ENCODE data around the gene MEF2A.

Gene MEF2A

DNA sequence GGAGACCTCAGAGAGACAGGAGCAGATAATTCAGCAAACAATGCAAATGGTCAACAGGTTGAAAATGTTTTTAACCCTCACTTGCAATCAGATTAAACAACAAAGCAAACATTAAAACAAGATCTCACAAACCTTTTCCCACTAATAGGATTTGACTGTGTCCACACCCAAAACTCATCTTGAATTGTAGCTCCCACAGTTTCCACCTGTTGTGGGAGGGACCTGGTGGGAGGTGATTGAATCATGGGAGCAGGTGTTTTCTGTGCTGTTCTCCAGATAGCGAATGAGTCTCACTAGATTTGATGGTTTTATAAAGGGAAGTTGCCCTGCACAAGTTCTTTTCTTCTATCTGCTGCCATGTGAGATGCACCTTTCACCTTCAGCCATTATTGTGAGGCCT is 168.8 kb downstream of the MEF2A start:
- H3K36me3 ChIP-seq (ENCODE audit: insufficient read depth, insufficient read length, low read length), result peaks cover 6% of the 10 kb centered on the region
- no peak overlapping the region for H3K9ac ChIP-seq (ENCODE audit: insufficient read length, low read depth)
- H3K27me3 ChIP-seq (ENCODE audit: insufficient read depth, insufficient read length), result peaks cover 11% of the 10 kb centered on the region
- TF ChIP-seq YY1 (IDR thresholded peaks at IDR 0.05; ENCODE audit: insufficient read depth, insufficient read length) (no peak), SUZ12 (IDR thresholded peaks at IDR 0.05; ENCODE audit: extremely low read depth, insufficient read depth, insufficient read length) (no peak), ZNF274 (IDR thresholded peaks at IDR 0.05; ENCODE audit: low read depth, low read length) (no peak)
- DNase-seq (ENCODE audit: low read depth, low spot score), result no peak
- no peaks in the 10 kb centered on the region for H3K9me3 ChIP-seq (ENCODE audit: insufficient read depth, low read length)
- no peaks in the 10 kb centered on the region for H3K4me1 ChIP-seq (ENCODE audit: insufficient read depth, insufficient read length)
- H3K4me3 ChIP-seq (ENCODE audit: insufficient read length, low read depth), result no peak overlapping the region

DNA sequence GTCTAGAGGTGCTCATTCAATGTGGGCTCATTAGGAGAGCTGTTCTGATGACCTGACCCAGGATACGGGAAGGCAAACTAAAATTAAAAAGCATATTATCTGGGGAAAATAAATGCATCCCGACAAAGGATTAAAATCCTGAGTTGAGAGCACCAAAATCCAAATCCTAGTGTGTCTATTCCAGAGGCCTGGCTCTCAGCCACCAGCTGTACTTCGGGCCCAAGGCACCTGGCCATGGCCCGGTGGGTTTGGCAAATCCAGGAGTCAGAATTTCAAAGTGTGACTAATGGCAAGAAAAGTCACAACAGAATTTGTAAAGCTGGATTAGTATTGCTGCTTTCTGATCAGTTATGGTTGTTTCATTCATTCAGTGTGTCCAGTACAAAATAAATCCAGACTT is 170.1 kb downstream of the MEF2A start:
- no peak for DNase-seq (ENCODE audit: low read depth, low spot score)
- H3K4me3 ChIP-seq (ENCODE audit: insufficient read length, low read depth), result no peak overlapping the region
- no peak for TF ChIP-seq SUZ12 (IDR thresholded peaks at IDR 0.05; ENCODE audit: extremely low read depth, insufficient read depth, insufficient read length)
- no peak for TF ChIP-seq ZNF274 (IDR thresholded peaks at IDR 0.05; ENCODE audit: low read depth, low read length)
- TF ChIP-seq YY1 (IDR thresholded peaks at IDR 0.05; ENCODE audit: insufficient read depth, insufficient read length), result no peak
- H3K36me3 ChIP-seq (ENCODE audit: insufficient read depth, insufficient read length, low read length), result peaks cover 5% of the 10 kb centered on the region
- peaks cover 11% of the 10 kb centered on the region for H3K27me3 ChIP-seq (ENCODE audit: insufficient read depth, insufficient read length)
- H3K4me1 ChIP-seq (ENCODE audit: insufficient read depth, insufficient read length), result no peaks in the 10 kb centered on the region
- no peak overlapping the region for H3K9ac ChIP-seq (ENCODE audit: insufficient read length, low read depth)
- no peaks in the 10 kb centered on the region for H3K9me3 ChIP-seq (ENCODE audit: insufficient read depth, low read length)

- H3K9ac ChIP-seq (ENCODE audit: insufficient read length, low read depth), result no peak overlapping the region
Observed at GRCh38 chr15:99736702-99737101, 170.9 kb downstream of the MEF2A start.

GRCh38 chr15:99738021-99738847 is 172.4 kb downstream of the MEF2A start:
- Histone ChIP-seq H3K9me3 (ENCODE audit: insufficient read depth, low read length) (no peaks in the 10 kb centered on the region), H3K4me3 (ENCODE audit: insufficient read length, low read depth) (no peak overlapping the region), H3K4me1 (ENCODE audit: insufficient read depth, insufficient read length) (no peaks in the 10 kb centered on the region), H3K27me3 (ENCODE audit: insufficient read depth, insufficient read length) (no peaks in the 10 kb centered on the region), H3K36me3 (ENCODE audit: insufficient read depth, insufficient read length, low read length) (no peaks in the 10 kb centered on the region), H3K9ac (ENCODE audit: insufficient read length, low read depth) (no peak overlapping the region)
- DNase-seq (ENCODE audit: low read depth, low spot score), result no peak
- TF ChIP-seq ZNF274 (IDR thresholded peaks at IDR 0.05; ENCODE audit: low read depth, low read length) (no peak), YY1 (IDR thresholded peaks at IDR 0.05; ENCODE audit: insufficient read depth, insufficient read length) (no peak), SUZ12 (IDR thresholded peaks at IDR 0.05; ENCODE audit: extremely low read depth, insufficient read depth, insufficient read length) (no peak)

More at GRCh38 chr15:99736702-99737101, 170.9 kb downstream of the MEF2A start:
- no peak for DNase-seq (ENCODE audit: low read depth, low spot score)
- H3K27me3 ChIP-seq (ENCODE audit: insufficient read depth, insufficient read length), result peaks cover 11% of the 10 kb centered on the region
- H3K4me3 ChIP-seq (ENCODE audit: insufficient read length, low read depth), result no peak overlapping the region
- H3K9me3 ChIP-seq (ENCODE audit: insufficient read depth, low read length), result no peaks in the 10 kb centered on the region
- TF ChIP-seq YY1 (IDR thresholded peaks at IDR 0.05; ENCODE audit: insufficient read depth, insufficient read length) (no peak), SUZ12 (IDR thresholded peaks at IDR 0.05; ENCODE audit: extremely low read depth, insufficient read depth, insufficient read length) (no peak), ZNF274 (IDR thresholded peaks at IDR 0.05; ENCODE audit: low read depth, low read length) (no peak)
- no peaks in the 10 kb centered on the region for H3K4me1 ChIP-seq (ENCODE audit: insufficient read depth, insufficient read length)
- no peaks in the 10 kb centered on the region for H3K36me3 ChIP-seq (ENCODE audit: insufficient read depth, insufficient read length, low read length)

GRCh38 chr15:99741835-99742234 is 176.1 kb downstream of the MEF2A start:
- Histone ChIP-seq H3K4me3 (ENCODE audit: insufficient read length, low read depth) (no peak overlapping the region), H3K27me3 (ENCODE audit: insufficient read depth, insufficient read length) (no peaks in the 10 kb centered on the region), H3K9me3 (ENCODE audit: insufficient read depth, low read length) (no peaks in the 10 kb centered on the region), H3K36me3 (ENCODE audit: insufficient read depth, insufficient read length, low read length) (no peaks in the 10 kb centered on the region), H3K4me1 (ENCODE audit: insufficient read depth, insufficient read length) (no peaks in the 10 kb centered on the region), H3K9ac (ENCODE audit: insufficient read length, low read depth) (no peak overlapping the region)
- TF ChIP-seq SUZ12 (IDR thresholded peaks at IDR 0.05; ENCODE audit: extremely low read depth, insufficient read depth, insufficient read length) (no peak), YY1 (IDR thresholded peaks at IDR 0.05; ENCODE audit: insufficient read depth, insufficient read length) (no peak), ZNF274 (IDR thresholded peaks at IDR 0.05; ENCODE audit: low read depth, low read length) (no peak)
- no peak for DNase-seq (ENCODE audit: low read depth, low spot score)

DNA sequence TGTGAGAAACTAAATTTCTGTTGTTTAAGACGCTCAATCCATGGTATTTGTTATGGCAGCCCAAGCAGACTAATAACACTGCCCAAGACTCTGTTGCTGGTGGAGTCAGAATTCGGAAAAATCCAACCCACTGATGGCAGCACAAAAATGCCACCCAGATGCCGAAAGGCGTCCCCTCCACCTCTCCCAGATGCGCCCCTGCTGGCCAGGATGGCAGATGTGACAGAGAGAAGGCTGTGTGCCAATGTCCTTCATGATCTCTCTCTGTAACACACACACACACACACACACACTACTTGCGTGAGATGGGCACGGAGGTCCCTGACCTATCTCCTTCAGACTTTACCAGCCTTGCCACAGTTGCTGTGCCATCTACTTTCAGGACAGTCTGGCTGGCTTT is 178.4 kb downstream of the MEF2A start:
- H3K9ac ChIP-seq (ENCODE audit: insufficient read length, low read depth), result no peak overlapping the region
- no peak overlapping the region for H3K4me3 ChIP-seq (ENCODE audit: insufficient read length, low read depth)
- no peak for TF ChIP-seq YY1 (IDR thresholded peaks at IDR 0.05; ENCODE audit: insufficient read depth, insufficient read length)
- no peak for TF ChIP-seq SUZ12 (IDR thresholded peaks at IDR 0.05; ENCODE audit: extremely low read depth, insufficient read depth, insufficient read length)
- TF ChIP-seq ZNF274 (IDR thresholded peaks at IDR 0.05; ENCODE audit: low read depth, low read length), result no peak
- H3K4me1 ChIP-seq (ENCODE audit: insufficient read depth, insufficient read length), result no peaks in the 10 kb centered on the region
- H3K9me3 ChIP-seq (ENCODE audit: insufficient read depth, low read length), result no peaks in the 10 kb centered on the region
- H3K36me3 ChIP-seq (ENCODE audit: insufficient read depth, insufficient read length, low read length), result no peaks in the 10 kb centered on the region
- no peaks in the 10 kb centered on the region for H3K27me3 ChIP-seq (ENCODE audit: insufficient read depth, insufficient read length)
- no peak for DNase-seq (ENCODE audit: low read depth, low spot score)

GRCh38 chr15:99745370-99746086 is 179.7 kb downstream of the MEF2A start:
- H3K27me3 ChIP-seq (ENCODE audit: insufficient read depth, insufficient read length), result no peaks in the 10 kb centered on the region
- no peak overlapping the region for H3K9ac ChIP-seq (ENCODE audit: insufficient read length, low read depth)
- H3K9me3 ChIP-seq (ENCODE audit: insufficient read depth, low read length), result no peaks in the 10 kb centered on the region
- no peak for TF ChIP-seq ZNF274 (IDR thresholded peaks at IDR 0.05; ENCODE audit: low read depth, low read length)
- no peak for TF ChIP-seq YY1 (IDR thresholded peaks at IDR 0.05; ENCODE audit: insufficient read depth, insufficient read length)
- H3K4me1 ChIP-seq (ENCODE audit: insufficient read depth, insufficient read length), result no peaks in the 10 kb centered on the region
- no peaks in the 10 kb centered on the region for H3K36me3 ChIP-seq (ENCODE audit: insufficient read depth, insufficient read length, low read length)
- no peak for DNase-seq (ENCODE audit: low read depth, low spot score)
- H3K4me3 ChIP-seq (ENCODE audit: insufficient read length, low read depth), result no peak overlapping the region

All from NT2/D1 (cell line).